HPDE6-E6E7 (cell line): ENCODE results near the gene TTLL8.

Source experiments
- DNase-seq: peaks from one replicate; pipeline ENCODE4 v3.0.0; 2011; ENCODE audit warnings: missing footprints; ENCODE audit errors: extremely low spot score

The TTLL8 gene

DNA sequence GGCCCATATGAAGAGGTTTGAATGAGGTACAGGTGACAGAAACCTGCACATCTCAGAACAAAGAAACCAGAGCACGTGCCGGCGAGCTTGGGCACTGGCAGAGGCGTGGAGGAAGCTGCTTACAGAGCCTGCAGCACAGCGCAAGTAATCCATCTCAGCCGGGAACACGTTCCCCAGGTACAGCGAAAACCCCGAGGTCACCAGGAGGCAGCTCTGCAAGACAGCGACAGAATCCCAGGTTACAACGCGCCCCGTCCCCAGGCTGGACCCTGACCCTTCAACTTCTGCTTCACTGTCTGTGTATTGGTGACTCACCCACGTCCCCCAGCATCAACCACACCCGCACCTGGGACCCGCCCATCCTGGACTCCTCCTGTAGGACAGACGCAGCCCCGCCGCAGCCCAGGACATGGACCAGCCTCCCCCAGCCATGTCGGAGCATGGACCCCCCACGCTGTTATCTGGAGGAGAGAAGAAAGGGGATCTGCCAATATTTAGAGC, 24.9 kb upstream of the TTLL8 start:
- peak; percentile 44 for DNase-seq

DNA sequence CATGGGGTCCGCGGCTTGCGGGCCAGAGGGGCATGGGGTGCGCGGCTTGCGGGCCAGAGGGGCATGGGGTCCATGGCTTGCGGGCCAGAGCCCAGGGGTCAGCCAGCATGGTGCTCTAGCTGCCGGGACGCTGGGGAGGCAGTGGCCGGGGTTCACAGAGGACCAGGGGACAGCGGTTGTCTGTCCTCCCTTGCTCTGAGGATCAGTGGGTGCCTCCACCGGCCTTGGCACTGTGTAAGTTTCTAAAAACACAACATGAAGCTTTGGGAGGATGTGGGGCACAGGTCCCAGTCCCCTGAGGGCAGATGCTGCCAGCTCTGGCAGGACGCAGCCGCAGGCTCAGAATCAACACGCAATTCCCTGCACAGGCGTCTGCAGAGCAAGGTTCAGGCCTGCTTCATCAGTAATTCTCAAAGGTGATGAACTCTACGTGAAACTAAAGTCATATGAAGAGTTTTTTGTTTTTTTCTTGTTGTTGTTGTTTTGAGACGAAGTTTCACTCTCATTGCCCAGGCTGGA, 24.2 kb upstream of the TTLL8 start:
- no peak for DNase-seq

DNA sequence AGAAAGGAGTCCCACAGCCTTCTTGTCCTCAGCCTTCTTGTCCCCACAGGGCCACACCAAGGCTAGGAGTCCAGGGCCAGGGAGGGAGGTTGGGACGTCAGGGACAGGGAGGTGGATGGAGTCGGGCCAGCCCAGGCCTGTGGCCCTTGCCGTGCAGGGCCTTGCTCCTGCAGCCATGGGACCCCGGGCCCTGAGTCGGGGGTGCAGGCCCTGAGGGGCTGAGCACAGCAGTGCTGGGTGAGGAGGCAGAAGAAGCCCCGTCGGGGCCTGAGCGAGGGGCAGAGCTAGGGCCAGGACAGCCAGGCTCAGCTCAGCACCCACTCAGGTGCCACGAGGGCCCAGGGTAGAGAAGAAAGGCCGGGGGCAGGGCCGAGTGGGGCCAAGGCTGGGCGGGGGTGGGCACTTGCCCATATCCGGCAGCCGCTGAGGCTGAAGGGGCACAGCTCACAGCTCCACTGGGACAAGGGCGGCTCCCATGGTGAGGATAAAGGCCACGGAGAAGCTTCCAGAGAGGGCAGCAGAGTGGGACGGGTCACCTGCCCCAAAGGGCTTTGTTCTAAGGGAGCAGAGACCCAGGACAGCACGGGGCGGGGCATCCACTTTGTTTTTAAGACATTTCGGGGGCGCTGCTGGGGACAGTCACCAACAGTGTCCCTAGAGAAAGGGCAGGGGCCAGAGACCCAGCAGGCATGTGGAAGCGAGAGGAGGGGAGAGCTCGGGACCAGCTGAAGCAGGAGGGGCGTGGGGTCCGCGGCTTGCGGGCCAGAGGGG, 23.5 kb upstream of the TTLL8 start:
- DNase-seq: no peak

DNA sequence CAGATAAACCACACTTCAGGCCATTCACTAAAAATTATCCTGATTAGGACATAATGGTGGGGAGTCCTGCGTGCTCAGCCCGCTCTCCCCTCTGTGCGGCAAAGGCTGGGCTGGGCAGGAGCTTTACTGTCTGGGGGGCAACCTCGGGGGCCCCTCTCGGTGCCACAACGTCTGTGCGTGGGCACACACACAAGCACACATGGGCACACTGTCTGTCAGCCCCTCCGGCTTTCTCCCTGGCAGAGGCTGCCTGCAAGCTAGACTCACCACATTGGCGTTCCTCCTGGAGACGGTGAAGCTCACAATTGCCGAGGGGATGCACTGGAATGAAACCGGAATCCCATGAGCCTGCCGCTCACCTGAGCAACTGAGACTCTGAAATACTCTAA, 22.0 kb upstream of the TTLL8 start:
- DNase-seq: no peak

DNA sequence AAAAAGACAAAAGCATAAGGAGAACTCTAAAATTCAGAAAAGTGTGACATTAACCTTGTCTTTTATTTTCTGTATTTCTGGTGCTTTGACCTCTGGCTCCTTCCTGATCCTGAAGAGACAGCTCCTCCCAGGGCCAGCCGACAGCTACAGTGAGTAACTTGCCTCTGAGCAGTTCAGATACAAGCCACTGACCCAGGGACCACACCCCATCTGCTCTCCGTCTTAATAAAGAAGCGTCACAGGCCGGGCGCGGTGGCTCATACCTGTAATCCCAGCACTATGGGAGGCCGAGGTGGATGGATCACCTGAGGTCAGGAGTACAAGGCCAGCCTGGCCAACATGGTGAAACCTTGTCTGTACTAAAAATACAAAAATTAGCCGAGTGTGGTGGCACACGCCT, 20.7 kb upstream of the TTLL8 start:
- no peak for DNase-seq

DNA sequence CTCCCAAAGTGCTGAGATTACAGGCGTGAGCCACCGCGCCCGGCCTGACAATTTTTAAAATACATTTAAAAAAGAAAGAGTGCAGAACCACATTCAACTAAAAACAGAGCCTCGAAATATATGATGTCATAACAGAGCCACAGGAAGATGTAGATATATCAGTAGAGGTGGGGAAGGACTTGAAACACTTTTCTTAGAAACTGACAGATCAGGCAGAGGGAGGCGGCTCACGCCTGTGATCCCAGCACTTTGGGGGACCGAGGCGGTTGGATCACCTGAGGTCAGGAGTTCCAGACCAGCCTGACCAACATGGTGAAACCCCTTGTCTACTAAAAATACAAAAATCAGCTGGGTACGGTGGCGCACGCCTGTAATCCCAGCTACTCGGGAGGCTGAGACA, 20.1 kb upstream of the TTLL8 start:
- DNase-seq: no peak

DNA sequence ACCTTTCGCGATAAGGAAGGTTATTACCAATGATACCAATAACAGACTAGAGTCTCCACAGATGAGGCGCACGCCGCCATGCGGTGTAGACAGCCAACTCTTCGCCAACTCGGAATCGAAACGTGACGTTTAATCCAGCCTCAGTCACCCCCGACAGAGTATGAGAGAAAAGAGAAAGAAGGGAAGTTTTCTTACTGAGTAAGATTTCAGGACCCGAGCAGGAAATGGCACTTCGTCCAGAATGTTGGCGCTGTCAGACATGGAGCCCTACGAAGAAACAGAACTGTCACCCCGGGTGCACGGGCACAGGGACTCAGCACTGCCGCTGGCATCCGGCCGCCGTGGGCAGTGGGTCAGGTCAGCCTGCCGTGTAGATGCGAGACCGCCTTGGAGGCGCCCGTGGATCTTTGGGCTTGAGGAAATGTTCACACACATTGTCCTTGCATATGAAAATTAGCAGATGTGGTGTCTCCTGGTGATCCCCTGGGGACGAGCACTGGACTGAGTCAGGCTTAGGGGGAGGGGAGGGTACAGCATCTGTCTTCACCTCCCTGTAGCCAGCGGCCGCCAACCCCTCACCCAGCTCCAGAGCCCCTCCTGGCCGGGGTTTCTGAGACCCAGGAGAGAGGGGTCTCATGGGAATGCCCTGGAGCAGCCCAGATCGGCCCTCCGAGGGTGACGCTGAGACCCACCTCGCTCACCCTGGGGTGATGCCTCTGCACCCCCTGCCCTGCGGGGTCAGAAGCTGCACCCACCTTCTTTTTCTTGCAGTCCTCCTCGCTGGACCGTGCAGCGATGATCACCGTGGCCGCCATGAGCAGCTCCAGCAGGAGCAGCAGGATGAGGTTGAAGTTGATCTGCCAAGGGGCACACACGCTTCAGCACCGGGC, 18.8 kb upstream of the TTLL8 start:
- DNase-seq: no peak

DNA sequence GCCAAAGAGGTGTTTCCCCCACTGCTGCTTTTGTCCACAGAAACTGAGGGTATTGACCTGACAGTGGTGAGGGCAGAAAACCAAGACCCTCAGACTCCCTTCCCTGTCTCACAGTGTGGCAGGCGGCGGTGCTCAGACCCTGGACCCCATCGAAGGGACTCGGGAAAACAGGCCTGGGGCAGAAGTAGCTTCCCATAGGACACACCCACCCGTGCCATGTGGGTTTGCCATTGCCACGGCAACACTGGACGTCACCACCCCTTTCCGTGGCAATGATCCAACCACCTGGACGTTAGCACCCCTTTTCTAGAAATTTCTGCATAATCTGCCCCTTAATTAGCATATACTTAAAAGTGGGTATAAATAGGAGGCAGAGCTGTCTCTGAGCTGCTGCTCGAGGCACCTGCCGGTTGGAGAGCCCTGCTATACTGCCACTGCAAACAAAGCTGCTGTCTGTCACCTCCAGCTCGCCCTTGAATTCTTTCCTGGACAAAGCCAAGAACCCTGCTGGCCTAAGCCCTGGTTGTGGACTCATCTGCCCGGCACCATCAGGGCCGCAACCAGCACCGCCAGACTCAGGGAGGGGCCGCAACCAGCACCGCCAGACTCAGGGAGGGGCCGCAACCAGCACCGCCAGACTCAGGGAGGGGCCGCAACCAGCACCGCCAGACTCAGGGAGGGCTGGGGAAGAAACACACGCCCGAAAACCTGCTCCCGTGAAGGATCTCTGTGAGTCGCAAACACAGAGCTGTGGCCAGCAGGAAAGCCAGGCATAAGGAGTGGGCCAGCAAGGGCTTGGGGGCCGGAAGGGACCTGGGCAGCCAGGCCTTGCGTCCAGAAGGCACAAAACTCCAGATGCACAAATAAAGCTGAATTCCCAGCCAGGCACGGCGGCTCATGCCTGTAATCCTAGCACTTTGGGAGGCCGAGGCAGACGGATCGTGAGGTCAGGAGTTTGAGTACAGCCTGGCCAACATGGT, 16.7 kb upstream of the TTLL8 start:
- no peak for DNase-seq

DNA sequence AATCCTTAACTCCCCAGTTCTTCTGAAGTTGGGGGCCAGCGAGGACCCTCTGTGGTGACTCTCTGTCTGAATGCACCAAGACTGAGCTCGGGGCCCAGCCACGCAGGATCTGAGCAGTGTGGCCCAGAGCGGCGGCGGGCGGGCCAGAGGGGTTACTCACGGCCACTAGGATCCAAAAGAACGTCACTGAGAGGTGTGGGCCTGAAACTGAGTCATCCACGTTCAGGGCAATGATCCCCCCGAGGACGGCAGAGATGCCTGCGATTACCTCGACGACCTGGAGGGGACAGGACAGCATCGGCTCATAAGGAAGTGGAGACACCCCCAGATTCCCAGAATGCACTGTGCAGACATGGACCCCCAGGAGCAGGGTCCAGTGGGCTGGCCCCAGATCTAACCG, 16.0 kb upstream of the TTLL8 start:
- no peak for DNase-seq

DNA sequence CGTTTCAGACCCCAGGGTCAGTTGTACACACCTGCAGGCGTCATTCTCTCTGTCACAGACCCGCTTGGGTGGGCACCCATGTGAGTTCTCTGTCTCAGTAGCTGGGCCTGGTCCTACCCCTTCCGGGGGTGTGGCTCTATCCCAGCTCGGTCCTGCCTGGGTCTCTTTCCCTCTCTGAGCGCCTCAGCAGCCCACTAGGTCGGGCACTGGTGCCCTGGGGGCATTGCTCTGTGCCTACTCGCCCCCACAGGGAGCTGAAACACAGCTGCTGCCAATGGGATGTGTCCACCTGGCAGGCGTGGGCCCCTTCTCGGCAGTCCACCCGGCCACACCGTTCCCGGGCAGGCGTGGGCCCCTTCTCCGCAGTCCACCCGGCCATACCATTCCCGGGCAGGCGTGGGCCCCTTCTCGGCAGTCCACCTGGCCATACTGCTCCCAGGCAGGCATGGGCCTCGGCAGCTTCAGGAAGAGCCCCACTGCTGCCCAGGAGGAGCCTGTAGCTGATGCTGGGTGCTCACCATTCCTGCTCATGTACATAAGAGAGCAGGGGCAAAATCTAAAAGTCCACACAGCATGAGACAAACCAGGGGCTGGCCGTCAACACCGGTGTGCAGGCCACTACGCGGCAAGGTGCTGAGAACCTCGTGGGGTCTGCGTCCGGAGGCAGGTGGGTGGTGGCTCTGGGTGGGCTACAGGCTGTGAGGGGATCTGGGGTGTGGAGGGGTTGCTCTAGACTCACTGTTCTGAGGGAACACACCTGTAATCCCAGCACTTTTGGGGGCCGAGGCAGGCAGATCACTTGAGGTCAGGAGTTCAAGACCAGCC, 14.8 kb upstream of the TTLL8 start:
- no peak for DNase-seq

DNA sequence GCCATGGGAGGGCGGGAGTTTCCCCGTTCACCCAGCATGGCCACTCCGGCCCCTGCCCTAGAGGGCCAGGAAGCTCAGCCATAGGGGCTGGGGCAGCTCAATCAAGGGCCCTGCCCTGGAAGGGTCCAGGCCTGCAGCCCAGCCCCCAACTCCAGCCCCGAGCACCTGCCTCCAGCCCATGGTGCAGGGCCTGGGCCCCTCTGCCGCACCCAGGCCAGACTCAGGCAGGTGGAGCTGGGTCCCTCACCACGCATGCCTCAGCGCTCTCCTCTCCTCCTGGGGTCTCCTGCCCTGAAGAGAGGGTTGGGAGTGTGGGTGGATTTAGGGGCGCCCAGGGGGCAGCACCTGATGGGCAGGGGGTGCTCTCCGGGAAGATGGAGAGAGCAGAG, 14.1 kb upstream of the TTLL8 start:
- DNase-seq: no peak

DNA sequence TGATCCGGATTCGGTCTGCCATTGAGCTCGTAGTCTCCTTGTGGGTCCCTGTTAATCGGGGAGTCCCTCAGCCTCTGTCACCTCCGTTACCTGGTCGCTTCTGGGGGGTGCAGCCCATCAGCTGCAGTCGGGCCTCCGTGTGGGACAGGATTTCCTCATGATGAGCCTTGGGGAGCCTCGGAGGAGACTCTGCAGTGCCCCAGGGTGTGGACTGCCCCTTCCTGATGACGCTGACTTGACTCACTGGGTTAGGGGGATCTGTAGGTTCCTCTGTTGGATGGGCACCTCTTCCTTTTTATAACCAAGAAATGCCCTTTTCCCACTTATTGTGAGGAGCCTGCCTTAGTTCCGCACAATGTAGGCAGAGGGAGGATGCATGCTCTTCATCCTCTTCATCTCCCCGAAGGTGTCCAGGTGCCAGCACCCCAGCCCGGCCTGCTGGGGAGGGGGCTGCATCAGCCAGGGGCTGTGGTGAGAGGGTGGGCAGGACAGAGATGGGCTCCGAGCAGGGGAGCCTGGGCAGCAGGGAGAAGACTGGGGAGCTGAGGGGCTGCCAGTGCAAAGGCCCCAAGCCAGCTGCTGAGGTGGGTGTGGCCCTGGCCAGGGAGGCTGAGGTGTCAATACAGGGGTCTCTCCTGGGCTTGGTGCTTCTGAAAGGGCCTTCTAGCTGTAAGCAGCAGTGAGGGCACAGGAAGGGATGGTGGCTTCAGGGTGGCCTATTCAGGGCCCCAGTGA, 13.5 kb upstream of the TTLL8 start:
- DNase-seq: peak; percentile 58

DNA sequence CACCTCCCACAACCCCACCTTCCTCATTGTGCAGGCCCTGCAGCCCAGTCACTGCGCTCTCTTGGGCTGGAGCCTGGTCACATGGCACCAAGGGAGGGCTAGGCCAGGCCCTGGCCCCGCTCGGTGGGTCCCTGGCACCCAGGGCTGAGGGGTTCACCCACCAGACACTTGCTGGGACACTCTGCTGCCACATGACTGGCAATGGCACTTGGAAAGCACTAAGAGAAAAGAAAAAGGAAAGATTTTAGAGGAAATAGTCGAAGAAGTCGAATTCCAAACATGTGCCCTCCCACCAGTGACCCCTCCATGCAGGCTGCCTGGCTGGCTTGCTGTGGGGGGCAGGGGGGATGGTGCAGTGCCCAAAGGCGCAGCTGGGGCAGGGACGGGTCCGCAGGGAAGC, 12.3 kb upstream of the TTLL8 start:
- DNase-seq: no peak

DNA sequence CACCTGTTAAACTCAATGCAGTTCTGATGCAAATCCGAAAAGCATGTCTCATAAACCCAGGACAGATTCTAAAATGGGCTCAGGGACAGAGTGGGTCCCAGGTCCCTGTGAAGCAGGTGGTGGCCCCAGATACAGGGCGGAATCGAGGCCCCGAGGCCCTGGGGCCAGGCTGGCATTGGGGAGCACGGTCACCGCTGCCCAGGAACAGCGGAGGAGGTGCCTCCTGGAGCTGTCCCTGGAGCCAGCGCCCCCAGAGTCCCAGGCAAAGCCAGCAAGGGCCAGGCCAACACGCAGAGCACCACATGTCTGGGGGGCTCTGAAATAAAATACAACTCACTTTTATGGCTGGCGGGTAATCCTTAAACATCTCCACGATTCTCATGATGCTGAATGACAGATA, 10.0 kb upstream of the TTLL8 start:
- no peak for DNase-seq

DNA sequence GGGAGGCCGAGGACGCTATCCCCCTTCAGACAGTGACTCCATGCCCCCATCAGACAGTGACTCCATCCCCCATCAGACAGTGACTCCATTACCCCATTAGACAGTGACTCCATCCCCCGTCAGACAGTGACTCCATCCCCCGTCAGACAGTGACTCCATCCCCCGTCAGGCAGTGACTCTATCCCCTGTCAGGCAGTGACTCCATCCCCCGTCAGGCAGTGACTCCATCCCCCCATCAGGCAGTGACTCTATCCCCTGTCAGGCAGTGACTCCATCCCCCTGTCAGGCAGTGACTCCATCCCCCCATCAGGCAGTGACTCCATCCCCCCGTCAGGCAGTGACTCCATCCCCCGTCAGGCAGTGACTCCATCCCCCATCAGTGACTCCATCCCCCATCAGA, 9.1 kb upstream of the TTLL8 start:
- no peak for DNase-seq

DNA sequence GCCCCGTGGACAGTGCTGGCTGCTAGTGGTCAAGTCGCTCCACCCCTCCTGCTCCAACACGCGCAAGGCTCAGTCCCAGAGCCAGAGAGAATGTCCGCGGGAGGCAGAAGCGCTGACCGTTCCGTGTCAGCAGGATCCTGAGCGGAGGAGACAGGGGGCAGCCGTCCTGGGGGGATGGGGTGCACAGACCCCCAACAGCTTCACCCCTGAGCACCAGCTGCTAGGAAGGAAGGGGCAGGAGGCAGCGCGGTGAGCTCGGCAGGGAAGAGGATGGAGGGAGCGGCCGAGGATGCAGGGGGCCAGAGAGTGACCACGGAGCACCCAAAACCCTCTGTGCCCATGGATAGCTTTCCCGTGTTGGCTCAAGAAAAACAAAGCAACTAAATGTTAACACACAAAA, 6.4 kb upstream of the TTLL8 start:
- DNase-seq: no peak

DNA sequence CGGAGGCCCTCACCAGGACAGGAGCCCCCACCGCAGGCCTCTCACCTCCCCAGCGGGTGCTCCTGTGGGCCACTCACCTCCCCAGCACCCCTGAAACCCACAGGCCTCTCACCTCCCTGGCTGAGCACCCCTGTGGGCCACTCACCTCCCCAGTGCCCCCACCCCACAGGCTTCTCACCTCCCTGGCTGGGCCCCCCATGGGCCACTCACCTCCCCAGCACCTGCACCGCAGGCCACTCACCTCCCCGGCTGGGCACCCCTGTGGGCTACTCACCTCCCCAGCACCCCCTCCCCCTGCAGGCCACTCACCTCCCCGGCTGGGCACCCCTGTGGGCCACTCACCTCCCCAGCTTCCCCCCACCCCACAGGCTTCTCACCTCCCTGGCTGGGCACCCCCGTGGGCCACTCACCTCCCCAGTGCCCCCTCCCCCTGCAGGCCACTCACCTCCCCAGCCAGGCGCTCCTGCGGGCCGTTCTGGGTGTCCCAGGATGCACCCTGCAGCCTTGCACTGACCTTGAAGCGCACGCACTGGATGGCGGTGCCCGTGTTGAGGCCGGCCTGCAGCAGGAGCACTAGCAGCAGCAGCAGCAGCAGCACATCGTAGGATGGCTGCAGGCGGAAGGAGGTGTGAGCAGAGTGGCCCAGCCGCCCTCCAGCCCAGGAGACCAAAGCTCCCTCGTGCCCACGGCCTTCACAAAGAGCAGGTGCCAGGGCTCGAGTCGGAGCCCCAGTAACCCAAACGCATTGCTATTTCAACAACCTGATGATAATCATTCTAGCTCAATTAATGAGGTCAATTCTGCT, 5.7 kb upstream of the TTLL8 start:
- no peak for DNase-seq

DNA sequence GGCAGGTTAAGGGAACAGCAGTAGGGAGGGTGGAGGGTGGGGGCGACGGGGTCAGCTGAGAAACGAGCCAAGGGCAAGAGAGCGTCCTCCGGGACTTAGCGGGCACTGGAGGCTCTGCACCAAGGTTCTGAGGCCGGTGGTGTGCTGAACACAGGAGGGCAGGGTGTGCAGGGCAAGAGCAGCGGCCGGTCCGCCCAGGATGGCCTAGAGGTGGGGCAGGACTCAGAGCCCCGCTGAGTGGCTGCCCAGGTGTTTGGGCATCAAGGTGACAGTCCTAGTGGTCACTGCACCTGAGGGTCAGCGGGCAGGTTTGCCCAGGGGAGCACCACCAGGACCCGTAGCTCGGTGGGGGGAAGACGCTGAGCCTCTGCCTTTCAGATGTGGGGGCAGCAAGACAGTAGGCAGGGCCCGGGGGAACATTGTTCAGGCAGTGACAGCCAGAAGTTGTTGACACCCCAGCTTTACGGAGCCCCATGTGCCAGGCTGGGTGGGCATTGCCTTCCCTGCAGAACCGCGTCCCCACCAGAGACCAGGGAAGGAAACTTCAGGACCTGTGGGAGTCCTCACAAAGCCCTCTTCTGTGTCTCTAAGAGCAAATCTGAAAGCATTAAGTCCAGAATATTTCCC, 4.5 kb upstream of the TTLL8 start:
- DNase-seq: no peak
